ENCODE measurements around the gene MPPED1.

GRCh38 chr22:43424666-43425630, 13.1 kb downstream of the MPPED1 start:
- no peak for TF ChIP-seq EGR1 (IDR thresholded peaks at IDR 0.05; ENCODE audit: low read depth in 2 of 2)
- TF ChIP-seq, protein P1, sequence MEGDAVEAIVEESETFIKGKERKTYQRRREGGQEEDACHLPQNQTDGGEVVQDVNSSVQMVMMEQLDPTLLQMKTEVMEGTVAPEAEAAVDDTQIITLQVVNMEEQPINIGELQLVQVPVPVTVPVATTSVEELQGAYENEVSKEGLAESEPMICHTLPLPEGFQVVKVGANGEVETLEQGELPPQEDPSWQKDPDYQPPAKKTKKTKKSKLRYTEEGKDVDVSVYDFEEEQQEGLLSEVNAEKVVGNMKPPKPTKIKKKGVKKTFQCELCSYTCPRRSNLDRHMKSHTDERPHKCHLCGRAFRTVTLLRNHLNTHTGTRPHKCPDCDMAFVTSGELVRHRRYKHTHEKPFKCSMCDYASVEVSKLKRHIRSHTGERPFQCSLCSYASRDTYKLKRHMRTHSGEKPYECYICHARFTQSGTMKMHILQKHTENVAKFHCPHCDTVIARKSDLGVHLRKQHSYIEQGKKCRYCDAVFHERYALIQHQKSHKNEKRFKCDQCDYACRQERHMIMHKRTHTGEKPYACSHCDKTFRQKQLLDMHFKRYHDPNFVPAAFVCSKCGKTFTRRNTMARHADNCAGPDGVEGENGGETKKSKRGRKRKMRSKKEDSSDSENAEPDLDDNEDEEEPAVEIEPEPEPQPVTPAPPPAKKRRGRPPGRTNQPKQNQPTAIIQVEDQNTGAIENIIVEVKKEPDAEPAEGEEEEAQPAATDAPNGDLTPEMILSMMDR (IDR thresholded peaks at IDR 0.05; ENCODE audit: low read depth, low read length, missing input control) = no peak
- no peak for TF ChIP-seq NR2F2 (IDR thresholded peaks at IDR 0.05)

Data from liver (tissue), 3 donors.